Activated CD4-positive, alpha-beta memory T cell treated with anti-CD3 and anti-CD28 coated beads for 36 hours (primary cell): ENCODE measurements around the gene POLL. TPM values are rescaled to one million over a fixed set of nuclear protein-coding genes. Genes with fewer than 3 reads are reported as not detected.

Source experiments
- CTCF ChIA-PET: fragments of 350-600 bp; sonication (Branson Sonifier 250); formaldehyde crosslinking; loops from one replicate; lab custom pipeline; 2021; ENCODE audit warnings: antibody characterized with exemption, inconsistent platforms; lab: Charles Lee
- POLR2A ChIA-PET: fragments of 350-600 bp; sonication (Branson Sonifier 250); formaldehyde crosslinking; loops from one replicate; lab custom pipeline; 2021; ENCODE audit warnings: antibody characterized with exemption; lab: Charles Lee
- DNase-seq: peaks from one replicate; pipeline ENCODE4 v3.0.0-alpha.2; 2020
- H3K27ac Mint-ChIP-seq: one replicate; pipeline ENCODE4 v1.8.0; 2021; ENCODE audit warnings: mixed read lengths
- H3K27me3 Mint-ChIP-seq: one replicate; pipeline ENCODE4 v1.8.0; 2021; ENCODE audit warnings: mixed read lengths
- H3K36me3 Mint-ChIP-seq: one replicate; pipeline ENCODE4 v1.8.0; 2021; ENCODE audit warnings: mixed read lengths
- H3K4me1 Mint-ChIP-seq: one replicate; pipeline ENCODE4 v1.8.0; 2021; ENCODE audit warnings: low read depth, mixed read lengths
- H3K4me3 Mint-ChIP-seq: one replicate; pipeline ENCODE4 v1.8.0; 2021; ENCODE audit warnings: mild to moderate bottlenecking, mixed read lengths
- H3K9me3 Mint-ChIP-seq: one replicate; pipeline ENCODE4 v1.8.0; 2021; ENCODE audit warnings: mixed read lengths
- intact Hi-C: fragments of 100-400 bp; cut with micrococcal nuclease; formaldehyde crosslinking; loops from one replicate; pipeline ENCODE4 v1.15.1; 2023
- total RNA-seq, 2 experiments: library from RNA; stranded (reverse); gene quantifications; one replicate each; pipeline ENCODE4 v1.2.3, GENCODE V29; 2021

The POLL gene
- total RNA-seq, 2 experiments from 2014 or later: 29.4 to 30.8 TPM

DNA sequence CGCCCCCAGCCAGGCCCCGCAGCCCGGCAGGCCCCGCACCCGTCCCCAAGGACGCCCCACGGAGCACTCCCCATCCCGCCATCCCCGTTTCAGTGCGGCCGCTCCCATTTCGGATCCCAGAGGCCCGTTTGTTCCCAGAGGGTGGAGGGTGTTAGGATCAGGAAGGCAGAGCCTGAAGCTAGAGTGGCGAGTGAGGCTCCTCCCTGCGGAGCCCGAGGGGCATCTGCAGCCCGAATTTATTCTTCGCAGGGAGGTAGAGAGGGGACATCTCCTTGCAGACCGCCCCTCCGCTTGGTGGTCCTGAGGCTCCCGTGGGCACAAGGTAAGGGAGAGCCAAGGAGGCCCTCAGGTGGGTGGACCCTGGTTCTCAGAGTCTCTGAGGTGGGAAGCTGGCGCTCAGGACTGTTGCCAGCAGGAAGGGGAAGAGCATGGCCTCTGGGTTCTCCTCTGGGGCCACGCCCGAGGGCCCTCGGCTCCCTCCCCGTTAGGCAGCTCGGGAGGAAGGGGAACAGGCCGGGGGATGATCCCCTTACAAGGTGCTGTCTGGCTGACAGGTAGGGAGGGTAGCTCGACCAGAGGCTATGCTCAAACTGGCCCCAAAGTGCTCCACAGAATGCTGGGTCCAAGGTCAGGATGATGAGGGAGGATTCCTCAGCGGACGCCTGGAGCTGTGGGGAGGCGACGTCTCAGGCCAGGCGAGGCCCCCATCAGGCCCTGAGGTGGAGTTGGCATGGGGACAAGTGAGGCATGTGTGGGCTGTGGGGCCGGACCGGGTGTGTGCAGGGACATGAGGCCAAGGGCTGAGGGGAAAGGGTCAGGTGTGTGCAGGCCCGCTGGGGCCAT lies 17.4 kb downstream of the POLL start:
- ChIA-PET POLR2A (interaction anchor here (0.5 kb wide), 1 partner anchor 103 kb away, joined by 3 read pairs; no protein-coding TSS in a partner anchor), CTCF (interaction anchor here (0.6 to 4.9 kb wide), 34 partner anchors 8 to 409 kb away, joined by 3 to 79 read pairs (median 4); partner anchors contain the start of genes DPCD, NPM3 and POLL)
- H3K36me3 Mint-ChIP-seq: no peaks in the 10 kb centered on the region
- H3K27me3 Mint-ChIP-seq: peaks cover 38% of the 10 kb centered on the region
- no peak for DNase-seq
- peak overlapping the region; percentile 61 for H3K4me3 Mint-ChIP-seq
- H3K9me3 Mint-ChIP-seq: peaks cover 2% of the 10 kb centered on the region
- intact Hi-C loops: loop anchor here (2.0 to 5.0 kb wide), 4 partner anchors 34 to 408 kb away; no protein-coding TSS in a partner anchor
- H3K4me1 Mint-ChIP-seq: peaks cover 13% of the 10 kb centered on the region
- no peak overlapping the region for H3K27ac Mint-ChIP-seq

DNA sequence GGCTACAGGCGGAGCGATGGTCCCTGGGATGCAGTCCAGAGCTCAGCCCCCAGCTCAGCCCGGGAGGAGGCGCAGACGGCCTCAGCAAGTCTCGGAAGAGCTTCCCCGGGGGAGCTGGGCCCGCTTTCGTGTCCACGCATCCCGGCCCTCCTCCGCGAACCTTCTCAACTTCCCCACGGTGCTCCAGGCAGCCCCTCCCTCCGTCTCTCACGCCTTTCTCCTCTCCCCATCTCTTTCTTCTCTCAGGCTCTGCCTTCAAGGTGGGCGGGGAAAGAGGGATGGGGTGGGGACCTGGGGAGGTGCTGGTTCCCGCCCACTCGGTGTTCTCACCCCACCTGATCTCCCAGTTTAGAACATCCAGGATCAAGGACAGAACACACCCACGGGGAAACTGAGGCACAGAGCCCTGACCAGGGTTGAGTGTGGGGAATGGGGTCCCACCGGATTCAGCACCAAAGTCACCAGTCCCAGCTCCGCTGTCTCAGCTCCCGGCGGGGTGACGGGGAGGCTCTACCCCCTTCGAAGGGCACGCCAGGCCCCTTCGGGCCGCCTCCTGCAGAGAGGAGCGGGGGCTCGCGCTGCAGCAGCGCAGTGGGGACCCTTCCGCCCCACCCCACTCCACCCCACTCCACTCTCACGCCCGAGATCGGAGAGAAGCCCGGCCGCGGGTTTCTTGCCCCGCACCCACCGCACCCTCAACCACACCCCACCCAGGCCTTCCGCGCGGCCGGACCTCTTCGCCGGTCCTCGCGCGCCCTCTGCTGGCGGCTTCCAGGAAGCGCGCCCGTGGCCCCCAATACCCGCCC lies 18.2 kb downstream of the POLL start:
- peak; percentile 85 for DNase-seq
- H3K36me3 Mint-ChIP-seq: no peaks in the 10 kb centered on the region
- peaks cover 44% of the 10 kb centered on the region for H3K27me3 Mint-ChIP-seq
- peaks cover 13% of the 10 kb centered on the region for H3K4me1 Mint-ChIP-seq
- H3K9me3 Mint-ChIP-seq: peaks cover 2% of the 10 kb centered on the region
- ChIA-PET CTCF (interaction anchor here (0.6 to 4.9 kb wide), 32 partner anchors 9 to 358 kb away, joined by 3 to 79 read pairs (median 4); partner anchors contain the start of genes DPCD, NPM3 and POLL), POLR2A (no interaction called here)
- peak overlapping the region; percentile 61 for H3K4me3 Mint-ChIP-seq
- intact Hi-C loops: loop anchor here (2.0 to 5.0 kb wide), 4 partner anchors 33 to 408 kb away; no protein-coding TSS in a partner anchor
- H3K27ac Mint-ChIP-seq: no peak overlapping the region

DNA sequence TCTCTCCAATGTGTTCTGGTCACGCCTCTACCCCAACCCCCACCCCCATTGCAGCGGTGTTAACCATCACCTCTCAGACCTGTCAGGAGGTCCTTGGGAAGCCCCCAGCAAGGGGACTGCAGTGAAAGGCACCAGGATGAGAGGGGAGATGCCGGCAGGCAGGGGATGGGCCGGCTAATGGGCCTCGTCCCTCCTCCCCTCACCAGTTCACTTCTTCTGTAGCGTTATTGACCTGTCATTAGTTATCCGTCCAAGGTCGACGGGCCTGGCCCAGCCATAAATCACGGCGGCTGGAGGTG lies 18.8 kb downstream of the POLL start:
- peaks cover 2% of the 10 kb centered on the region for H3K9me3 Mint-ChIP-seq
- H3K4me1 Mint-ChIP-seq: peaks cover 13% of the 10 kb centered on the region
- POLR2A ChIA-PET: no interaction called here
- H3K27me3 Mint-ChIP-seq: peaks cover 44% of the 10 kb centered on the region
- DNase-seq: no peak
- no peaks in the 10 kb centered on the region for H3K36me3 Mint-ChIP-seq
- CTCF ChIA-PET: interaction anchor here (0.6 to 4.9 kb wide), 23 partner anchors 9 to 357 kb away, joined by 3 to 79 read pairs (median 4); partner anchors contain the start of genes DPCD and POLL
- intact Hi-C loops: no loop called here
- H3K4me3 Mint-ChIP-seq: peak overlapping the region; percentile 61
- H3K27ac Mint-ChIP-seq: no peak overlapping the region

DNA sequence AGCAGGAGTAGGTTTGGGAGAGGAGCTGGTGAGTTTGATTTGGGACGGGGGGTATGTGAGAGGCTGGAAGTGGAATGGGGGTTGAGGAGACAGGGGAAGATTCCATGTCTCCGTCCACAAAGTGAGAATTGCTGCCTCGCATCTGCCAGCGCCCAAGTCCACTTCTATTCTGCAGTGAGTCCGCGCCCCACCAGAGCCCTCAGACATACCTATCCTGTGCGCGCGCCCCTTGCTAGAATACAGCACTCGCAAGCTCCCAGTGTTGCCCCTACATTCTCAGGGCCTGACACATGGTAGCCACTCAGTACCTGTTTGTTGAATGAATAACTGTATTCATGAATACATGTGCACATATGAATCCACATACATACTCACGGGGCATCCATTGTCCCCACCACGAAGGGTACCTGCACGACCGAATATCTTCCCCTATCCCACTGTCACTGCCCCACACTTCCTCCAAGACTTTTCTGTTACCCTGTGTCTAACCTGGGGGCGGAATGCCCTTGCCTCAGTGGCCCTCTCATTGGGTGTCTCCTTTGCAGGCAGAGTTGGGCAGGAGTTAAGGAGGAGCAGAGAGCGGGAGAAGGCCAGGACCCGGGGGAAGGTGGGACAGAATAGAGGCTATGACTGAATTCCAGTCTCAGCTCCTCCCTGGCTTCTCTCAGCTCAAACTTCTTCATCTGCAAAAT lies 19.9 kb downstream of the POLL start:
- peaks cover 2% of the 10 kb centered on the region for H3K9me3 Mint-ChIP-seq
- peaks cover 13% of the 10 kb centered on the region for H3K4me1 Mint-ChIP-seq
- H3K27ac Mint-ChIP-seq: no peak overlapping the region
- ChIA-PET POLR2A (no interaction called here), CTCF (interaction anchor here (1.1 to 4.9 kb wide), 6 partner anchors 19 to 356 kb away, joined by 3 to 79 read pairs (median 5); no protein-coding TSS in a partner anchor)
- H3K36me3 Mint-ChIP-seq: no peaks in the 10 kb centered on the region
- peaks cover 44% of the 10 kb centered on the region for H3K27me3 Mint-ChIP-seq
- intact Hi-C loops: no loop called here
- no peak overlapping the region for H3K4me3 Mint-ChIP-seq
- no peak for DNase-seq

DNA sequence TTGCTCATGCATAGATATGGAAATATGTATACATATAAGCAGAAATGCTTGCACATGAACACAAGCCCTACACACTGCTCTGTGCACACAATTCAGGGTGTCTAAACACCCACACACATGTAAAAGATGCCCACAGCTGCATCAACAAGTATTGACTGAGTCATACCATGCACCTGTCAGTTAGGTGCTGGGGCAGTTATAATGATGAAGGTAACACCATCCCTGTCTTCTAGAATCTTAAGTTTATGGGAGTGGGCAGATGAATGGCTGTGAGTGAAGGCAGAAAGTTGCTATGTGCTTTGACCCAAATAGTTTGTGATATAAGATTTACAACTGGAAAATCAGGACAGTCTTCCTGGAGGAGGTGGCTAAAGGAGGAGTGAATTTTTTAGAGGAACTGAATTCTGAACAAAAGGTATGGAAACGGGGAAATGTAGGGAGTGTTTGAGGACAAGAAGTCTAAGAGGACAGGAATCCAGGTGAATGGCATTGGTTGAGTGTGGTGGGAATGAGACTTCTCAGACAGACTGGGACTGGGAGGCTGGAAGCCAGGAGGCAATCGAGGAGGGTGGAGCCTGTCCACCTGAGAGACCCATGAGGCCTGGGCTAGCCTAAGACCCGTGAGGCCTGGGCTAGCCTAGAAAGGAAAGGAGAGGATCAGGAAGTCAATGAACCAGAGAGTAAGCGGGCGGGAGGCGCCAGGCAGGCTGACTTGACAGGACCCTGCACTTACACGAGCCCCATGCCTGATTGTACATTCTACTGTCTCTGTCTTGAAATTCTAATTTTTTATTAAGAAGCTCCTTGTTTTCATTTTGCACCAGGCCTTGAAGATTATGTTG lies 20.7 kb downstream of the POLL start:
- H3K27me3 Mint-ChIP-seq: peaks cover 44% of the 10 kb centered on the region

DNA sequence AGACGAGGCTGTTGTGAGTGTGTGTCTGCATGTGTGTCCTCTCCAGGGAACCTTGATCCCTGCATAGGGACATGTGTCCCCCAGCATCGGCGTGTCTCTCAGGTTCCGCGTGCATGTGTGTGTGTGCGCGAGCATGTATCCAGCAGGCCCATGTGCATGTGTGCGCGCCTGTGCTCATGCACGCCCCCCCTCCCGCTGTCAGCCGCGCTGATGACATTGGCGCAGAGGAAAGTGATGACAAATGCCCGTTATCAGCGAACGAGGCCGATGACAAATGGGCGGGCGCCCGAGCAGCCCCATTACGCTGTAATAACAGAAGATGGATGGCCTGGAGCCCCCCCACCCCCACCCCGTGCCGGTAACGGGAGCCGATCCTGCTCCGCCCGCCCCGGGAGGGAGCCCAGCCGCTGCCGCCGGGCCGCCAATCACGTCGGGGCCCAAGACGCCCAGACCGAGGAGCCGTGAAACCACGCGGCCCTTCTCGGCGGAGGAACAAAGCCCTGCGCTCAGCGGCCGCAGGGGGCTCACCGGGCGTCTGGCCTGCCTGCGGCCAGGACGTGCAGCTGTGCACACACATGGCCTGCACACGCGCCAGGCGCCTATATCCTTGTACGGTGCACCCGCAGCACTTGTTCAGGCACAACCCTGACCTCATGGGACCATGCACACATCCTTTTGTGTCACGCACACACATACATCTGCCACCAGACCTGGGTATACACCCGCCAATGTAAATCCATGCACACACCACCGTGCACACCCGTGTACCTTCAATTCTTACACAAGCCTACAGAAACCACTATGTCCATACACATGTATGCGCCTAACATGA lies 21.5 kb downstream of the POLL start:
- H3K27me3 Mint-ChIP-seq: peaks cover 44% of the 10 kb centered on the region
- no peak overlapping the region for H3K4me3 Mint-ChIP-seq
- ChIA-PET POLR2A (no interaction called here), CTCF (no interaction called here)
- H3K4me1 Mint-ChIP-seq: peaks cover 13% of the 10 kb centered on the region
- intact Hi-C loops: no loop called here
- H3K9me3 Mint-ChIP-seq: no peaks in the 10 kb centered on the region
- H3K36me3 Mint-ChIP-seq: no peaks in the 10 kb centered on the region
- no peak for DNase-seq
- H3K27ac Mint-ChIP-seq: no peak overlapping the region

More for the DNA sequence above, 20.7 kb downstream of the POLL start:
- ChIA-PET CTCF (interaction anchor here (1.1 to 4.9 kb wide), 4 partner anchors 18 to 355 kb away, joined by 3 to 79 read pairs (median 3); no protein-coding TSS in a partner anchor), POLR2A (no interaction called here)
- H3K36me3 Mint-ChIP-seq: no peaks in the 10 kb centered on the region
- no peak overlapping the region for H3K27ac Mint-ChIP-seq
- no peak overlapping the region for H3K4me3 Mint-ChIP-seq
- no peaks in the 10 kb centered on the region for H3K9me3 Mint-ChIP-seq
- DNase-seq: no peak
- intact Hi-C loops: no loop called here
- H3K4me1 Mint-ChIP-seq: peaks cover 13% of the 10 kb centered on the region

DNA sequence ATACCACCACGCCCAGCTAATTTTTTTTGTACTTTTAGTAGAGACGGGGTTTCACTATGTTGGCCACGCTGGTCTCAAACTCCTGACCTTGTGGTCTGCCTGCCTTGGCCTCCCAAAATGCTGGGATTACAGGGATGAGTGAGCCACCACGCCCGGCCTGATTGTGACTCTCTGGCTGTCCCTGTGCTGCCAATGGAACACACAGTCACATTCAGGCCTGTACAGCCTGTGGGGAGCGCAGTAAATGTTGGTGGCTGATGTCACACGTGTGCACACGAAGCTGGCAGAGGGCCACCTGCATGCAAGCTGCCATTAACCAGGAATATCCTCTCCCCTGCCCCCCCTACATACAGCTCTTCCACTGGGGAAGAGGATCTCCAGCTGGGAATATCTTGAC lies 22.1 kb downstream of the POLL start:
- peaks cover 44% of the 10 kb centered on the region for H3K27me3 Mint-ChIP-seq
- ChIA-PET POLR2A (no interaction called here), CTCF (no interaction called here)
- intact Hi-C loops: no loop called here
- peaks cover 13% of the 10 kb centered on the region for H3K4me1 Mint-ChIP-seq
- no peaks in the 10 kb centered on the region for H3K36me3 Mint-ChIP-seq
- DNase-seq: no peak
- no peak overlapping the region for H3K4me3 Mint-ChIP-seq
- H3K9me3 Mint-ChIP-seq: no peaks in the 10 kb centered on the region
- H3K27ac Mint-ChIP-seq: no peak overlapping the region

DNA sequence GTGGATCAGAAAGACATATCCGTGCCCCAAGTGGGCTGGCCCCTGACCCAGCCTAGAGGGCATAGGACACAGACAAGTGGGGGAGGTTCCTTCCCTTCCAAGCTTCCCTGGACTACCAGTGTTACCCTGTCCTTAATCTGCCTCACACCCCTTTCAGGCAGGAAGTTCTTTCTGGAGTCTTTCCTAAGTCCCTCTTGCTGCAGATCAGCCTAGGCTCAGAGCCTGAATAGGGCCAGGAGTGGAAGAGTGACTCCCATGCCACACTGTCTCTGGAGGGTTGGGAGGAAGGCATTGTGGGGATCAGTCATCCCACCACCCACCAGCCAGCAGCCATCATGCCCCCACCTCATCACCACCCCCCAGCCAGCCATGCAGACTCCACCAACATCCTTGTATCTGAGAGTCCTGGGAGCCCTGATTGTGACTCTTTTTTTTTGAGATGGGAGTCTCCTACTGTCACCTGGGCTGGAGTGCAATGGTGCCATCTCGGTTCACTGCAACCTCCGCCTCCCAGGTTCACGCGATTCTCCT lies 22.6 kb downstream of the POLL start:
- no peak for DNase-seq
- H3K27me3 Mint-ChIP-seq: peaks cover 44% of the 10 kb centered on the region
- intact Hi-C loops: no loop called here

DNA sequence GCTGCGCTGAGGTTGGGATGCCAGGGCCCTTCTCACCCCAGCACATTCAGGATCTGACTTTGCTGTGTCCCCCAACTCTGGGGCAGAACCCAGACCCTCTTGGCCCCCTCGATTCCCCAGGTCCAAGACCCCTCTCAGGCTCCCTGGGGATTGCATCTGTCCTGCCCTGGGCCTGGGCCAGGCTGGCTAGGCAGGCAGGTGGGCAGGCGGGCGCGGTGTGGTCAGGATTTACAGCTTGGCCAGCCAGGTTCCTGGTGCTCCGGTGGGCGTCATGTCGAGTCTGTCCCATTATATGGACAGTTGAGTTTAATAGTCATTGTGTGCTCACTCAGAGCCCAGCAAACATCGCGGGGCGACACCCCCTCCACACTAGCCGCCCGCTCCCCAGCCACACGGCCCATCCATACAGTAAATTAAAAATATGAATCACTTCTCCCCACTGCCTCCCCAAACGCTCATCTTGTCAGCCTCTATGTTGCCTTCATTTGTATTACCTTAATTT lies 23.5 kb downstream of the POLL start:
- peaks cover 40% of the 10 kb centered on the region for H3K27me3 Mint-ChIP-seq

More for the DNA sequence above, 22.6 kb downstream of the POLL start:
- Mint-ChIP-seq H3K9me3 (no peaks in the 10 kb centered on the region), H3K36me3 (no peaks in the 10 kb centered on the region), H3K27ac (no peak overlapping the region), H3K4me3 (no peak overlapping the region), H3K4me1 (peaks cover 13% of the 10 kb centered on the region)
- POLR2A ChIA-PET: no interaction called here
- CTCF ChIA-PET: no interaction called here

DNA sequence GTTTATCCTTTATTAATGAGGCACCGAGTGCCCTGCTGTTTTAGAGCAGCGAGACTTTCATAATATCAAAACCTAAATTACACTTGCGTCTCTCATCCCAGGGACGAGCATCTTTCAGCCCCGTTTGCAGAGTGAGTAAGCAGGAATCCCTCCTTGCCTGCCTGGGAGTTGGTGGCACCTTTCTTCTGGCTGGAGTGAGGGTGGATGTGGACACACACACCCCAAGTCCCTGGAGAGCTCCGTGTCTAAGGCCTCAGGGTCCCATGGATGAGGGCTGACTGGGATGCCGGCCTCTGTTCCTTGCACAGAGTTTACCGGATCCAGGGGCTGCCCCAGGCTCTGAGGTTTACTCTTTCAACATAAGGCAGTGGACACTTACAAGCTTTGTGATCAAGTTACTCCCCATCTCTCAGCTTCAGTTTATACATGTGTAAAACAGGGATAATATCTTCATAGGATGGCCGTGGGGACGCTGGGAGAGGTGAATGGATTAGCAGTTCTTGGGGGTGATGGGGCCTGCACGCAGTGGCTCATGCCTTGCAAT lies 24.5 kb downstream of the POLL start:
- Mint-ChIP-seq H3K9me3 (no peaks in the 10 kb centered on the region), H3K27ac (no peak overlapping the region), H3K4me1 (peaks cover 12% of the 10 kb centered on the region), H3K36me3 (no peaks in the 10 kb centered on the region), H3K27me3 (peaks cover 32% of the 10 kb centered on the region), H3K4me3 (no peak overlapping the region)
- no peak for DNase-seq
- POLR2A ChIA-PET: no interaction called here
- CTCF ChIA-PET: no interaction called here
- intact Hi-C loops: no loop called here

More for the DNA sequence above, 23.5 kb downstream of the POLL start:
- intact Hi-C loops: no loop called here
- no peak overlapping the region for H3K27ac Mint-ChIP-seq
- DNase-seq: no peak
- H3K4me3 Mint-ChIP-seq: no peak overlapping the region
- no peaks in the 10 kb centered on the region for H3K36me3 Mint-ChIP-seq
- POLR2A ChIA-PET: no interaction called here
- peaks cover 10% of the 10 kb centered on the region for H3K4me1 Mint-ChIP-seq
- CTCF ChIA-PET: no interaction called here
- H3K9me3 Mint-ChIP-seq: no peaks in the 10 kb centered on the region
